Parathyroid adenoma (tissue), 2 donors: ENCODE results near the gene RIIAD1.

ENCODE experiments used
- H2AFZ ChIP-seq: fragments of 300-600 bp; sonication (generic); one replicate; pipeline ENCODE4 v1.7.0; 2017; ENCODE audit warnings: antibody characterized with exemption, mild to moderate bottlenecking
- H3K27ac ChIP-seq: fragments of 300-600 bp; sonication (generic); one replicate; pipeline ENCODE4 v1.7.0; 2017
- H3K27me3 ChIP-seq: fragments of 300-600 bp; sonication (generic); one replicate; pipeline ENCODE4 v1.7.0; 2017; ENCODE audit warnings: low read length; ENCODE audit not compliant: control insufficient read depth, insufficient read depth
- H3K36me3 ChIP-seq: fragments of 300-600 bp; sonication (generic); one replicate; pipeline ENCODE4 v1.7.0; 2017; ENCODE audit warnings: low read length; ENCODE audit not compliant: control insufficient read depth, insufficient read depth
- H3K4me1 ChIP-seq: fragments of 300-600 bp; sonication (generic); one replicate; pipeline ENCODE4 v1.7.0; 2017; ENCODE audit warnings: control low read depth
- H3K4me2 ChIP-seq: fragments of 300-600 bp; sonication (generic); one replicate; pipeline ENCODE4 v1.7.0; 2017; ENCODE audit warnings: low read length
- H3K4me3 ChIP-seq: fragments of 300-600 bp; sonication (generic); one replicate; pipeline ENCODE4 v1.7.0; 2017; ENCODE audit warnings: low read depth, low read length
- H3K79me2 ChIP-seq: fragments of 300-600 bp; sonication (generic); one replicate; pipeline ENCODE4 v1.7.0; 2017; ENCODE audit warnings: control low read depth
- H3K9ac ChIP-seq: fragments of 300-600 bp; sonication (generic); one replicate; pipeline ENCODE4 v1.7.0; 2017; ENCODE audit warnings: mild to moderate bottlenecking
- H3K9me3 ChIP-seq: fragments of 300-600 bp; sonication (generic); one replicate; pipeline ENCODE4 v1.7.0; 2017; ENCODE audit warnings: low read length; ENCODE audit not compliant: control insufficient read depth
- TF ChIP-seq, protein P1 (sequence below): fragments of 300-600 bp; sonication (generic); IDR thresholded peaks from one replicate; pipeline ENCODE4 v1.7.0; 2017; ENCODE audit warnings: antibody characterized with exemption, mild to moderate bottlenecking
- donor health status: primary hyperparathyroidism.

The RIIAD1 gene

DNA sequence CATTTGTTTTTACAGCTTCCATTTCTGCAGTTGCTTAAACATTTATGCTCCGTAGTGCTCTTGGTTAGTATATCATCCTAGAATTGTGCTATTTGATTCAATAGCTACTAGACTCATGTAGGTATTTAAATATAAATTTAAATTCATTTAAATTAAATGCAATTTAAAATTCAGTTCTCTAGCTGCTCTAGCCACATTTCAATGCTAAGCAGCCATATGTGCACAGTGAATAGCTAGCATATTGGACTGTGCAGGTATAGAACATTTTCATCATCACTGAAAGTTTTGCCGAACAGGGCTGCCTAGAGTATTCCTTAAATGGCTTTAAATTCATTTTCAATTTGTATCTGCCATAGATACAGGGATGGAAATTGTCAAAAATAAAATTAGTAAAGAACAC, 37.2 kb upstream of the RIIAD1 start:
- no peaks in the 10 kb centered on the region for H3K36me3 ChIP-seq
- no peaks in the 10 kb centered on the region for H3K79me2 ChIP-seq
- H3K4me3 ChIP-seq: no peak overlapping the region
- no peaks in the 10 kb centered on the region for H3K27me3 ChIP-seq
- TF ChIP-seq, protein P1, sequence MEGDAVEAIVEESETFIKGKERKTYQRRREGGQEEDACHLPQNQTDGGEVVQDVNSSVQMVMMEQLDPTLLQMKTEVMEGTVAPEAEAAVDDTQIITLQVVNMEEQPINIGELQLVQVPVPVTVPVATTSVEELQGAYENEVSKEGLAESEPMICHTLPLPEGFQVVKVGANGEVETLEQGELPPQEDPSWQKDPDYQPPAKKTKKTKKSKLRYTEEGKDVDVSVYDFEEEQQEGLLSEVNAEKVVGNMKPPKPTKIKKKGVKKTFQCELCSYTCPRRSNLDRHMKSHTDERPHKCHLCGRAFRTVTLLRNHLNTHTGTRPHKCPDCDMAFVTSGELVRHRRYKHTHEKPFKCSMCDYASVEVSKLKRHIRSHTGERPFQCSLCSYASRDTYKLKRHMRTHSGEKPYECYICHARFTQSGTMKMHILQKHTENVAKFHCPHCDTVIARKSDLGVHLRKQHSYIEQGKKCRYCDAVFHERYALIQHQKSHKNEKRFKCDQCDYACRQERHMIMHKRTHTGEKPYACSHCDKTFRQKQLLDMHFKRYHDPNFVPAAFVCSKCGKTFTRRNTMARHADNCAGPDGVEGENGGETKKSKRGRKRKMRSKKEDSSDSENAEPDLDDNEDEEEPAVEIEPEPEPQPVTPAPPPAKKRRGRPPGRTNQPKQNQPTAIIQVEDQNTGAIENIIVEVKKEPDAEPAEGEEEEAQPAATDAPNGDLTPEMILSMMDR: no peak
- no peak overlapping the region for H3K4me2 ChIP-seq
- no peak overlapping the region for H3K9ac ChIP-seq
- no peaks in the 10 kb centered on the region for H3K9me3 ChIP-seq
- H2AFZ ChIP-seq: no peak overlapping the region
- H3K4me1 ChIP-seq: no peaks in the 10 kb centered on the region
- no peak overlapping the region for H3K27ac ChIP-seq

DNA sequence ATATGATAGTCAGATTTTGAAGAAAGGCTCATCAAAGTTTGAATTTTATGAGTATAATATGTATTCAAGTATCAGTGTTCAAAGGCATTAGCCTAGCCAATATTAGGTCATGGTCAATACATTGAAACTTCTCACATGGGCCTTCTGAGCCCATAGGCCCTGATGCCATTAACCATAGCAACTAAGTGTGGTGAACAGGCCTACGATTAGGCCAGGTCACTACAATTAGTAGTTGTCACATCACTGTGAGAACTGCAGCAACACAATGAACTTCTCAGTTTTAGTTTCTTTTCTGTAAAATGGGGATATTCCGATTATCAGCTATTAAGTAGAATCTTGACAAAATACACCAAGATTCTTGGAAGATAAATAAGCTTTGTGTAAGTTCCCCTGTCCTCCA, 34.8 kb upstream of the RIIAD1 start:
- Histone ChIP-seq H3K27ac (no peak overlapping the region), H2AFZ (no peak overlapping the region), H3K36me3 (no peaks in the 10 kb centered on the region), H3K9me3 (no peaks in the 10 kb centered on the region), H3K4me2 (no peak overlapping the region), H3K4me1 (no peaks in the 10 kb centered on the region), H3K27me3 (no peaks in the 10 kb centered on the region), H3K79me2 (no peaks in the 10 kb centered on the region), H3K4me3 (no peak overlapping the region), H3K9ac (no peak overlapping the region)
- TF ChIP-seq, protein P1: no peak

DNA sequence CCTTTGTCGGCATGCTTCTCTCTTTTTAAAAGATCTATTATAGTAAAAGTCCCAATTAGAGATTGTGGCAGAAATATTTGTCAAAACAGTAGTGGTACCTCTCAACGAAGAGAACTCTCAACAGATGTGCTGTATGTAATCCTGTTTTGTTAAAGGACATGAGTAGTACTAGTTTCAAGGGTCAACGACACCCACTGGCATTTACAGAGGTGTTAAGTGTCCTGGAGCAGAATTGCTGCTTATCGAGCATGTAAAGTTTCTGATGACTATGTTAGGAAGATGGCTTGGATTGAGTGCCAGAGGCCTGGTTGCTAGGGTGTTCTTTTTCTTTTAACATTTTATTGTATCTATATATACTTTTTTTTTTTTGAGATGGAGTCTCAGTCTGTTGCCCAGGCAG, 31.8 kb upstream of the RIIAD1 start:
- no peak overlapping the region for H3K27ac ChIP-seq
- H2AFZ ChIP-seq: no peak overlapping the region
- H3K36me3 ChIP-seq: no peaks in the 10 kb centered on the region
- no peaks in the 10 kb centered on the region for H3K9me3 ChIP-seq
- H3K4me2 ChIP-seq: no peak overlapping the region
- H3K27me3 ChIP-seq: no peaks in the 10 kb centered on the region
- no peak overlapping the region for H3K4me3 ChIP-seq
- no peak overlapping the region for H3K9ac ChIP-seq
- H3K79me2 ChIP-seq: no peaks in the 10 kb centered on the region
- TF ChIP-seq, protein P1: no peak
- H3K4me1 ChIP-seq: no peaks in the 10 kb centered on the region

DNA sequence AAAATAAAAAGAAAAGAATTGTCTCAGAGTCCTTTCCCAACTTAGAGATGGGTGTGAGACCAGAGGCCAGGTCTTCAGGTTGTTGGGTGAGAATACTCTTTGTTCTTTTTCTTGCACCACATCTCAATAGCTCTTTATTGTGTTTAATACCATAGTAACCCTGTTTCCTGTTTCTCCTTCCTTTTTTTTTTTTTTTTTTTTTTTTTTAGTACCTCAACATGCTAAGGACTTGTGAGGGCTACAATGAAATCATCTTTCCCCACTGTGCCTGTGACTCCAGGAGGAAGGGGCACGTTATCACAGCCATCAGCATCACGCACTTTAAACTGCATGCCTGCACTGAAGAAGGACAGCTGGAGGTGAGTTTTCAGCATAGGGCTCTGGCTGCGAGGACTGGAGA, 29.1 kb upstream of the RIIAD1 start:
- H3K4me3 ChIP-seq: no peak overlapping the region
- H3K36me3 ChIP-seq: no peaks in the 10 kb centered on the region
- no peak overlapping the region for H3K9ac ChIP-seq
- no peak overlapping the region for H3K4me2 ChIP-seq
- no peaks in the 10 kb centered on the region for H3K79me2 ChIP-seq
- no peaks in the 10 kb centered on the region for H3K4me1 ChIP-seq
- H2AFZ ChIP-seq: no peak overlapping the region
- TF ChIP-seq, protein P1: no peak
- no peaks in the 10 kb centered on the region for H3K9me3 ChIP-seq
- H3K27me3 ChIP-seq: no peaks in the 10 kb centered on the region
- no peak overlapping the region for H3K27ac ChIP-seq

DNA sequence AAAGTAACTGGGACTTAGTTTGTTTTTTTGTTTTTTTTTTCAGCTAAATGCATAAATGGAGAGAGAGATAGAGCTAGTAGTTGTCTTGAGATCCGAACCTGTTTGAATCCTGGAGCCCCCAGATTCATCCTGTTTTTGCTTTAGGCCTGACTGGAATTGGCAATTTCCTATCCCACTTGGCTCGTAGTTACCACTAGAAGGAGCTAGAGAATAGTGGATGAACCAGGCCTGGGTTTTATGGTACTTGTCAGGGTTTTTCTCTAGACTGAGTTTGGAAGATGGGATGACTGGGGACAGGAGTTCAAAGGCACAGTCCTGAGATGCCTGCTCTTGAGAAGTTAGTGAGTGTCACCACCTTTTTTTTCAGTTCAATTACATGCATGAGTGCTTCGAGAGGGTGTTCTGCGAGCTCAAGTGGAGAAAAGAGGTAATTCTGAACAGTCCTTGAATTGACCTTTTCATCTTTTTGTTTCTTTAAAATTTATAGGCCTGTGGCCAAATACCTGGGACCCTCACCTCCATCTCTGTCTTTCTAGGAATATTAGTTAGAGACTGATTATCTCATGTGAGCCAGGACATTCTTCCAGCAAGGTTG, 28.2 kb upstream of the RIIAD1 start:
- H3K9ac ChIP-seq: no peak overlapping the region
- H3K27me3 ChIP-seq: no peaks in the 10 kb centered on the region
- no peaks in the 10 kb centered on the region for H3K79me2 ChIP-seq
- no peak overlapping the region for H3K4me3 ChIP-seq
- H3K27ac ChIP-seq: no peak overlapping the region
- H3K9me3 ChIP-seq: no peaks in the 10 kb centered on the region
- H3K4me2 ChIP-seq: no peak overlapping the region
- TF ChIP-seq, protein P1: peak; percentile 48
- no peaks in the 10 kb centered on the region for H3K36me3 ChIP-seq
- H3K4me1 ChIP-seq: no peaks in the 10 kb centered on the region
- no peak overlapping the region for H2AFZ ChIP-seq
